ENCODE data around the gene DNAH8. TPM values are rescaled to one million over a fixed set of nuclear protein-coding genes. Genes with fewer than 3 reads are reported as not detected.
A peak's percentile ranks its signal among the peaks of the same experiment; 100 is the strongest.

The DNAH8 gene
- total RNA-seq, 1 donor from 2014 or later = 1.1 TPM

DNA sequence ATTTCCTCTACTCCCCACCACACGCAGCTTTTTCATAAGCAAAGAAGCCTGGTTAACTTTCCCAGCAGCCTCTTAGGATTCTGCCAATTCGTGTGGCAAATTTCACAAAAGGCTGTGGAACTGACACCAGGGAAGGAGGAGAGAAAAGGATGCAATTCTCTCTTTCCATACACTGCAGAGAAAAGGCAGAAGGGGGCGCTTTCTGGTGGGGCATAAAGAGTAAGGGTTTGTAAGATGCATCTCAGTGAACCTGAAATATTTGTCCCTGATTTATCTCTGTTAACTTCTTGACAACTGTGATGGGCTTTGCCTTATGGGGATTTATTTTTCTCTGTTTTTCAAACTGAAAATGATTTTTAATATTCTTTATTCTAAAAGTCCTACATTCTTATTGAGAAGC lies 288.0 kb downstream of the DNAH8 start:
- H3K4me1 Mint-ChIP-seq = no peaks in the 10 kb centered on the region
- no peaks in the 10 kb centered on the region for H3K9me3 Mint-ChIP-seq
- DNase-seq (ENCODE audit: low spot score) = peak; percentile 48
- Histone ChIP-seq H3K79me2 (ENCODE audit: low read depth) (no peaks in the 10 kb centered on the region), H3K27me3 (peaks cover 42% of the 10 kb centered on the region), H4K20me1 (ENCODE audit: low read depth) (no peaks in the 10 kb centered on the region), H3K9ac (no peak overlapping the region), H3K9me3 (ENCODE audit: low read depth) (no peaks in the 10 kb centered on the region), H2AFZ (replicated peaks) (no peak overlapping the region), H3K4me3 (no peak overlapping the region), H3K27ac (no peak overlapping the region), H3F3A (ENCODE audit: low read depth) (no peaks in the 10 kb centered on the region), H3K4me2 (no peak overlapping the region), H3K36me3 (no peaks in the 10 kb centered on the region), H3K4me1 (no peaks in the 10 kb centered on the region)
- TF ChIP-seq CTCF (IDR thresholded peaks at IDR 0.05) (peak; percentile 73), EZH2phosphoT487 (IDR thresholded peaks at IDR 0.05) (no peak), EZH2 (IDR thresholded peaks at IDR 0.05) (no peak)
- no peak overlapping the region for H3K4me3 Mint-ChIP-seq
- no peak overlapping the region for H3K27ac Mint-ChIP-seq
- peaks cover 5% of the 10 kb centered on the region for H3K27me3 Mint-ChIP-seq (ENCODE audit: insufficient read depth, low read depth)
- H3K36me3 Mint-ChIP-seq = no peaks in the 10 kb centered on the region

- no peaks in the 10 kb centered on the region for H4K20me1 ChIP-seq (ENCODE audit: low read depth)
- no peaks in the 10 kb centered on the region for H3K4me1 ChIP-seq
- H3K9me3 Mint-ChIP-seq = no peaks in the 10 kb centered on the region
- no peak overlapping the region for H3K4me3 ChIP-seq
- no peak overlapping the region for H3K9ac ChIP-seq
- no peaks in the 10 kb centered on the region for H3K4me1 Mint-ChIP-seq
- H3K9me3 ChIP-seq (ENCODE audit: low read depth) = no peaks in the 10 kb centered on the region
- H2AFZ ChIP-seq (replicated peaks) = no peak overlapping the region
- no peaks in the 10 kb centered on the region for H3F3A ChIP-seq (ENCODE audit: low read depth)
- no peaks in the 10 kb centered on the region for H3K36me3 Mint-ChIP-seq
- H3K27me3 Mint-ChIP-seq (ENCODE audit: insufficient read depth, low read depth) = peaks cover 5% of the 10 kb centered on the region
- H3K79me2 ChIP-seq (ENCODE audit: low read depth) = no peaks in the 10 kb centered on the region
- no peak overlapping the region for H3K4me3 Mint-ChIP-seq
- no peak for TF ChIP-seq EZH2 (IDR thresholded peaks at IDR 0.05)
- H3K36me3 ChIP-seq = no peaks in the 10 kb centered on the region
- no peak for DNase-seq (ENCODE audit: low spot score)
- peaks cover 42% of the 10 kb centered on the region for H3K27me3 ChIP-seq
- no peak overlapping the region for H3K27ac ChIP-seq
- H3K4me2 ChIP-seq = no peak overlapping the region
- H3K27ac Mint-ChIP-seq = no peak overlapping the region
Measured at GRCh38 chr6:39003492-39003891, 288.4 kb downstream of the DNAH8 start.

- Histone ChIP-seq H3K4me3 (no peak overlapping the region), H3K27me3 (peaks cover 33% of the 10 kb centered on the region), H3F3A (ENCODE audit: low read depth) (no peaks in the 10 kb centered on the region), H2AFZ (replicated peaks) (no peak overlapping the region), H4K20me1 (ENCODE audit: low read depth) (no peaks in the 10 kb centered on the region), H3K36me3 (no peaks in the 10 kb centered on the region), H3K79me2 (ENCODE audit: low read depth) (no peaks in the 10 kb centered on the region), H3K9me3 (ENCODE audit: low read depth) (no peaks in the 10 kb centered on the region), H3K4me1 (peaks cover 6% of the 10 kb centered on the region), H3K27ac (no peak overlapping the region), H3K9ac (no peak overlapping the region), H3K4me2 (no peak overlapping the region)
- no peak for TF ChIP-seq CTCF (IDR thresholded peaks at IDR 0.05)
- TF ChIP-seq EZH2 (IDR thresholded peaks at IDR 0.05) = no peak
- TF ChIP-seq EZH2phosphoT487 (IDR thresholded peaks at IDR 0.05) = no peak
- Mint-ChIP-seq H3K27ac (no peak overlapping the region), H3K27me3 (ENCODE audit: insufficient read depth, low read depth) (peaks cover 5% of the 10 kb centered on the region), H3K4me3 (no peak overlapping the region), H3K4me1 (peaks cover under 1% of the 10 kb centered on the region), H3K9me3 (no peaks in the 10 kb centered on the region), H3K36me3 (no peaks in the 10 kb centered on the region)
- no peak for DNase-seq (ENCODE audit: low spot score)
Measured at GRCh38 chr6:39004801-39005200, 289.7 kb downstream of the DNAH8 start.

DNA sequence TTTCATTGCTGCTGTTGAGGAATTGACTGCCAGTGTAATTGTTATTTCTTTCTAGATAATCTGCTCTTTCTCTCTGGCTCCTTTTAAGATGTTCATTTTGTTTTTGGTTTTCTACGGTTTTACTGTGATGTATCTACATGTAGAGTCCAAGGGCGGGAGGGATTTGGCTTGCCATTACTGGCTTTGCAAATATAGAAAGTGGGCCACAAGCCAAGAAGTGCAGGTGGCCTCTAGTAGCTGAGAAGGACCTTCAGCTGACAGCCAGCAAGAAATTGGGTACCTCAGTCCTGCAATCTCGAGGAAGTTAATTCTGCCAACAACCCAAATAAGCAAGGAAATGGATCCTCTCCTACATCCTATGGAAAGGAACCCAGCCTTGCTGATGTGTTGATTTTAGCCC lies 290.7 kb downstream of the DNAH8 start:
- H3K4me1 Mint-ChIP-seq = peaks cover 2% of the 10 kb centered on the region
- Histone ChIP-seq H3K79me2 (ENCODE audit: low read depth) (no peaks in the 10 kb centered on the region), H3K36me3 (no peaks in the 10 kb centered on the region), H3K9ac (no peak overlapping the region), H4K20me1 (ENCODE audit: low read depth) (no peaks in the 10 kb centered on the region), H2AFZ (replicated peaks) (no peak overlapping the region), H3K4me1 (peaks cover 6% of the 10 kb centered on the region), H3K4me2 (no peak overlapping the region), H3K27ac (no peak overlapping the region), H3K4me3 (no peak overlapping the region), H3K27me3 (peaks cover 23% of the 10 kb centered on the region), H3F3A (ENCODE audit: low read depth) (no peaks in the 10 kb centered on the region), H3K9me3 (ENCODE audit: low read depth) (no peaks in the 10 kb centered on the region)
- H3K36me3 Mint-ChIP-seq = no peaks in the 10 kb centered on the region
- TF ChIP-seq CTCF (IDR thresholded peaks at IDR 0.05) = no peak
- no peak for TF ChIP-seq EZH2 (IDR thresholded peaks at IDR 0.05)
- TF ChIP-seq EZH2phosphoT487 (IDR thresholded peaks at IDR 0.05) = no peak
- DNase-seq (ENCODE audit: low spot score) = no peak
- peaks cover 2% of the 10 kb centered on the region for H3K27me3 Mint-ChIP-seq (ENCODE audit: insufficient read depth, low read depth)
- no peak overlapping the region for H3K27ac Mint-ChIP-seq
- no peak overlapping the region for H3K4me3 Mint-ChIP-seq
- no peaks in the 10 kb centered on the region for H3K9me3 Mint-ChIP-seq

Measured in neural progenitor cell (in vitro differentiated cells).